Measurements from ENCODE around the gene EPHB2.

- TF ChIP-seq POLR2AphosphoS5 (IDR thresholded peaks at IDR 0.05; ENCODE audit: insufficient read depth, low read depth, low read length) = no peak
- TF ChIP-seq CTCF (IDR thresholded peaks at IDR 0.05; ENCODE audit: extremely low read depth in 1 of 2, insufficient read depth in 1 of 2, low read depth in 1 of 2, low read length in 2 of 2) = no peak
- TF ChIP-seq POLR2A (IDR thresholded peaks at IDR 0.05; ENCODE audit: low read depth, low read length) = no peak
- TF ChIP-seq EZH2 (IDR thresholded peaks at IDR 0.05; ENCODE audit: borderline replicate concordance, low read depth, low read length, severe bottlenecking) = no peak
Measured at GRCh38 chr1:22737374-22738068, 26.9 kb downstream of the EPHB2 start.
